Adipocyte (in vitro differentiated cells): ENCODE data around the gene ZNF224.
"Not testable (repeated sequence)": the region's sequence is repeated elsewhere in the genome, so short reads cannot be mapped to it uniquely, and the experiment has no call there.

ENCODE experiments used
- DNase-seq: peaks from one replicate; pipeline ENCODE4 v3.0.0-alpha.2; 2015; ENCODE audit warnings: low read depth
- H3K27me3 ChIP-seq: replicated peaks from 2 replicates; pipeline ENCODE4 v1.7.0; 2013; ENCODE audit warnings: mild to moderate bottlenecking, low read length, moderate library complexity; ENCODE audit not compliant: control insufficient read depth, insufficient read depth
- H3K36me3 ChIP-seq: 2 replicates; pipeline ENCODE4 v1.7.0; 2013; ENCODE audit warnings: low read length, mild to moderate bottlenecking, moderate library complexity; ENCODE audit not compliant: control insufficient read depth, insufficient read depth, severe bottlenecking
- H3K4me1 ChIP-seq: 2 replicates; pipeline ENCODE4 v1.7.0; 2013; ENCODE audit warnings: mild to moderate bottlenecking, low read length, moderate library complexity; ENCODE audit not compliant: control insufficient read depth, insufficient read depth
- H3K4me3 ChIP-seq: 2 replicates; pipeline ENCODE4 v1.7.0; 2013; ENCODE audit warnings: mild to moderate bottlenecking, low read length, moderate library complexity
- H3K9ac ChIP-seq: 2 replicates; pipeline ENCODE4 v1.7.0; 2013; ENCODE audit warnings: mild to moderate bottlenecking, low read length, moderate library complexity
- H3K9me3 ChIP-seq: 2 replicates; pipeline ENCODE4 v1.7.0; 2013; ENCODE audit warnings: mild to moderate bottlenecking, low read length, moderate library complexity; ENCODE audit not compliant: control insufficient read depth

ZNF224 gene

DNA sequence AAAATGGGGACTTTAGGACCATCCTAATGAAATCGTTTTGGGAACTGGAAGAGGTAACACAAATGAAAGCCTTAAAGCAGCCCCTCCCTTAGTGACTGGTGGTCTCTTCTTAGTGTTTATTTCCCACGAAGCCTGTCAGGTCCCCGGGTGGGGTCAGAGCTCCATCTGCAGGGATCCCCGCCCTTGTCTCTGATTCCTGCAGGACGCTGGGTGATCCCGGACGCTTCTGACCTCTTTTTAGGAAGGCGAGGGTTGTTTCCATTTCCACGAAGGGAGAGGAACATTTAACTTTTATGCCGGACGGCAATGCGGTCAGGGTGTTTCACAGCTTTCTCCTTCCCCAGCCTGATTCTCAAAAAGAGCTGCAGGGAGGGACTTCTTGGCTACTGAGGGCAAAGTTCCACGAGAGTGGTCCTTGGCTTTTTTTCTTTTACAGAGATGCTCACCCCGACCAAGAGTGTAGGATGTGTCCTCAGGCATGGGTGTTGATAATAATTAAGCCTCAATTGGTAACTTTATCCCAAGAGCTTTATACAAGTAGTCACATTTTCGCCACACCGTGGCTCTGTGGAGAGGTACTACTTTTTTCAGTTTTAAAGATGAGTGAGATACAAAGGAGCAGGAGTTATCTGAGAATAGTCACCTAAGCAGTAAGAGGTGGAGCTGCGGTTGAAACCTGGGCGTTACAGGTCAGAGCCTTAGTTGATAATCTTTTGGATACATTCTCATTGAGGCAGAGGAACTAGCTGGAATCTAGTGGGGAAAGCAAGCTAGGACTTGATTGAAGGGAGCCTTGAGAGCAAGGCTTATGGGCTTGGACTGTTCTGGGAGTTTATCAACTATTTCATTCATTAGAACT is 21.4 kb upstream of the ZNF224 start:
- Histone ChIP-seq H3K4me1 (peaks cover 11% of the 10 kb centered on the region), H3K27me3 (no peaks in the 10 kb centered on the region), H3K36me3 (peaks cover 9% of the 10 kb centered on the region), H3K9me3 (peaks cover 12% of the 10 kb centered on the region), H3K4me3 (peak overlapping the region; percentile 90), H3K9ac (peak overlapping the region; percentile 82)
- DNase-seq = peak; percentile 38

DNA sequence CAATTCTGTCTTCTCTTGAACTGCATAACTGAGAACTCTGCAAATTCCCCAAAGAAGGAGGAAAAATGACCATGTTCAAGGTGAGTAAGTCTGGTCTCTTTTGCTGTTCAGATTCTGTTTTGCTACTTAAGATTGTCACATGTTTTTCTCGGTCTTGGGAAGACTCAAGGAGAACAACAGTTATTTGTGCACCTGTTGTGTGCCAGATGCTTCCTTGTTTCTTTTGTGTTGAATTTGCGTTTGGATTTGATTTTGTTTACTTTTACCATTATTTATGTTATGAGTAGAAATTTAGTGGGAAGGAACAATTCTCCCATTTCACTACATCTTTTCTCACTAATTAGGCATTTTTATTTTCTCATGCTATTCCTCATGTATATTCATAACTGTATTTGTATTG is 17.8 kb upstream of the ZNF224 start:
- Histone ChIP-seq H3K27me3 (no peaks in the 10 kb centered on the region), H3K4me1 (peaks cover 9% of the 10 kb centered on the region), H3K9ac (no peak overlapping the region), H3K9me3 (no peaks in the 10 kb centered on the region), H3K36me3 (peaks cover 21% of the 10 kb centered on the region), H3K4me3 (no peak overlapping the region)
- no peak for DNase-seq

GRCh38 chr19:44092108-44092507 is 2.1 kb upstream of the ZNF224 start:
- DNase-seq = no peak
- no peak overlapping the region for H3K9ac ChIP-seq

GRCh38 chr19:44107751-44108150 is 13.6 kb downstream of the ZNF224 start:
- Histone ChIP-seq H3K4me3 (peak overlapping the region; percentile 44), H3K27me3 (no peaks in the 10 kb centered on the region), H3K4me1 (peaks cover 4% of the 10 kb centered on the region), H3K9me3 (peaks cover 41% of the 10 kb centered on the region), H3K36me3 (peaks cover 55% of the 10 kb centered on the region), H3K9ac (no peak overlapping the region)
- no peak for DNase-seq

More at GRCh38 chr19:44092108-44092507, 2.1 kb upstream of the ZNF224 start:
- Histone ChIP-seq H3K27me3 (no peaks in the 10 kb centered on the region), H3K4me3 (no peak overlapping the region), H3K9me3 (no peaks in the 10 kb centered on the region), H3K4me1 (peaks cover 8% of the 10 kb centered on the region), H3K36me3 (peaks cover 13% of the 10 kb centered on the region)

DNA sequence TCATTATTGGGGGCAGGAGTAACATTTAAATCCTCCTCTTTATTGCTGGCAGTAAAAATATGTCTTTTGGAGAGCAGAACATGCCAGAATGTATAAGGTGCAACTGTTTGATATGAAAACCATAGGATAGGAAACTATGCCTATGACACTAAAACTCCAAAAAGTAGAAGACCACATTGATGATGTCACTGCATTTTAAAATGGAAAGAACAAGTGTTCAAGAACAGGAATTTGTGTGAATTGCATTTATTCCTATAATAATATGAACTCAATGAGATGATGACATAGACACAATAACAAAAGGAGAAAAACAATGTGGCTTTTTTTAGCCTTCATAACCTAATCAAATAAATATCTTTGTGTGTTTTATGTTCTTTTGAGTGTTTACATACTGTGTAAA is 15.3 kb downstream of the ZNF224 start:
- H3K4me3 ChIP-seq = no peak overlapping the region

DNA sequence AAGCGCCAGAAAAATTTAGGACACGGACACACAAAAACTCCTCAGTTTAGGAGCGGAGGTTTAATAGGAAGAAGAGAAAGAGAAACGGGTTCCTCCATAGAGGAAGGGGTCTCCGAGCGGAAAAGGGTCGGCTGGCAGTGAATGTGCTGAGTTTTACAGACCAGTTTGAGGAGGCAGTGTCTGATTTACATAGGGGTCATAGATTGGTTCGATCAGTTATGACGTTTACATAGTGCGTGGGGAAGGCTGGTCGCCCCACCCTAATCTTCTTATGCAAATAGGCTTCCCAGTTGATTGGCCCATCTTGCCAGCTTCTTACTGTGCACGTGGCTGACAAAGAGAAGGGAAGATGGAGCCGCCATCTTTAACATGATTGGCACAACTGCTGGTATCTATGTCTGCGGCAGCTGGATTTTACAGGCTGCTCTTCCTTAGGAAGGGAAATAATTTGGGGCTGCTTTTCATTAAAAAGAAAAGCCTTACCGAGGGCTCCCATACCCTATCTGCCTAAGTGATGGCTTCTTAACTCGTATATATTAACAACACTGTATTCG is 17.8 kb downstream of the ZNF224 start:
- no peaks in the 10 kb centered on the region for H3K27me3 ChIP-seq
- DNase-seq = peak; percentile 91
- H3K4me3 ChIP-seq = peak overlapping the region; percentile 95
- H3K9me3 ChIP-seq = peaks cover 17% of the 10 kb centered on the region
- H3K9ac ChIP-seq = peak overlapping the region; percentile 90
- peaks cover 26% of the 10 kb centered on the region for H3K36me3 ChIP-seq
- peaks cover 14% of the 10 kb centered on the region for H3K4me1 ChIP-seq

More for the DNA sequence above, 15.3 kb downstream of the ZNF224 start:
- Histone ChIP-seq H3K27me3 (no peaks in the 10 kb centered on the region), H3K4me1 (peaks cover 9% of the 10 kb centered on the region), H3K9ac (no peak overlapping the region), H3K36me3 (peaks cover 38% of the 10 kb centered on the region), H3K9me3 (peaks cover 36% of the 10 kb centered on the region)
- no peak for DNase-seq

DNA sequence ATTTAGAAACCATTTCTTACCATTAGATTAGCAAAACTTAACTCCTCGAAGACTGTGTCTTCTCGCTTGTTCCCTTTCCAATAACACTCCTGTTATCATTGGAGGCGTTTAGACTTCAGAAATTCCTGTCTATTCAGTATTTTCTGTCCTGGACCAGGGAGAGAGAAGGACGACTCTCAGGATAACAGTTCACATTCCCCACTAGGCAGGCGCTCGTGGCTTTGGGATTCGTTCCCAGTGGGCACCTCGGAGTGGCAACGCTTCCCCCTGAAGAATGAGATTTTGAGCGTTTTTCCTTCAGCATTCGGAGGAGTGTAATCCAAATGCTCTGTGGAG is 18.6 kb downstream of the ZNF224 start:
- peaks cover 14% of the 10 kb centered on the region for H3K4me1 ChIP-seq
- peaks cover 9% of the 10 kb centered on the region for H3K9me3 ChIP-seq
- peak overlapping the region; percentile 95 for H3K4me3 ChIP-seq
- H3K27me3 ChIP-seq = no peaks in the 10 kb centered on the region
- peaks cover 24% of the 10 kb centered on the region for H3K36me3 ChIP-seq
- peak overlapping the region; percentile 90 for H3K9ac ChIP-seq
- DNase-seq = no peak

DNA sequence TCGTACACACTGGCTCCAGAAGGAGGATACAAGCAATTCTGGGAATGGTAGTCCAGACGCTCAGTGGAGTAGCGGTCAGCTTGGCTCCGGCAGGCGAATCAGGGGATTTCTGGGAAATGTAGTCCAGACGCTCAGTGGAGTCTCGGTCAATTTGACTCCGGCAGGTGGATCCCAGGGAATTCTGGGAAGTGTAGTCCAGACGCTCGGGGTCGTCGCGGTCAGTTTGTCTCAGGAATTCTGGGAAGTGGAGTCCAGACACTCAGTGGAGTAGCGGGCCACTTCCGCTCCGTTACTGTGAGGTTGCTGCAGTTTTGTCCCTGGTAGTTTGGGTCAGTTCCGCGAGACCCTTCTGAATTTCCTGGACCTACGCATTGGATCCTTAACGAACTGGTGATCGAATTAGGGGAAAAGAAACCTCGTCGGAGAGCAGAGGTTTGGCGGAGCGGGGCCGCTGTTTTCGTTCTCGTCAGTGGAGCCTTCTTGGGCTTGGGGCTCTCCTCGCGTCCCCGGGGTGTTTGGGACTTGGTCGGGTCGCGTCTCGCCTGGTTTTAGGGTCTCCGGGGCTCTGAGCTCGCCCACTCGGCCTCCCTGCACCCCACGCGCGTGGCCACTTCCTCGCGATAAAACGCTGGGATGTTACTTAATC is 19.1 kb downstream of the ZNF224 start, which contains the start of gene ZNF225:
Gene ZNF225 (plus strand): TSS at position 262 of the 646 bp plus-strand sequence. CDS start 2,429 bp downstream, outside the sequence.
- Histone ChIP-seq H3K9me3 (peaks cover 4% of the 10 kb centered on the region), H3K27me3 (no peaks in the 10 kb centered on the region), H3K4me1 (peaks cover 14% of the 10 kb centered on the region), H3K36me3 (peaks cover 23% of the 10 kb centered on the region), H3K4me3 (peak within 1 kb of the TSS; percentile 95), H3K9ac (peak within 1 kb of the TSS; percentile 90)
- peak; percentile 99 for DNase-seq

DNA sequence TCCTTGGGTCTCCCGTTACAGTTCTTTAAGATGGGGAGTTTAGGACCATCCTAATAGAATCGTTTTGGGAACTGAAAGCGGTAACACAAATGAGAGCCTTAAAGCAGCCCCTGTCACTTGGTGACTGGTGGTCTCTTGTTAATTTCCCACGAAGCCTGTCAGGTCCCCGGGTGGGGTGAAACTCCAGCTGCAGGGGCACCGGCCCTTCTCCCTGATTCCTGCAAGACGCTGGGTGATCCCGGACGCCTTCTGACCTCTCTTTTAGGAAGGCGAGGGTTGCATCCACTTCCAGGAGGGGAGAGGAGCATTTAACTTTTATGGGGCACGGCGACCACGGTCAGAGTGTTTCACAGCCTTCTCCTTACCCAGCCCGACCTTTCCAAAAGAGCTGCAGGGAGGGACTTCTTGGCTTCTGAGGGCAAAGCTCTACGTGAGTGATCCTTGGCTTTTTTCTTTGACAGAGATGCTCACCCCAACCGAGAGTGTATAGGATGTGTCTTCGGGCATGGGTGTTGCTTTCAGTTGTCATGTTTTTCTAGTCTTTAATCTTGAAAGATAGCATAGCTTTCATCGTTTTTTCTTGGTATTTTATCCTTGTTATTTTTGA is 19.7 kb downstream of the ZNF224 start:
- DNase-seq = no peak
- peaks cover 23% of the 10 kb centered on the region for H3K36me3 ChIP-seq
- peak overlapping the region; percentile 90 for H3K9ac ChIP-seq
- H3K4me3 ChIP-seq = peak overlapping the region; percentile 95
- peaks cover 14% of the 10 kb centered on the region for H3K4me1 ChIP-seq
- no peaks in the 10 kb centered on the region for H3K27me3 ChIP-seq
- no peaks in the 10 kb centered on the region for H3K9me3 ChIP-seq

DNA sequence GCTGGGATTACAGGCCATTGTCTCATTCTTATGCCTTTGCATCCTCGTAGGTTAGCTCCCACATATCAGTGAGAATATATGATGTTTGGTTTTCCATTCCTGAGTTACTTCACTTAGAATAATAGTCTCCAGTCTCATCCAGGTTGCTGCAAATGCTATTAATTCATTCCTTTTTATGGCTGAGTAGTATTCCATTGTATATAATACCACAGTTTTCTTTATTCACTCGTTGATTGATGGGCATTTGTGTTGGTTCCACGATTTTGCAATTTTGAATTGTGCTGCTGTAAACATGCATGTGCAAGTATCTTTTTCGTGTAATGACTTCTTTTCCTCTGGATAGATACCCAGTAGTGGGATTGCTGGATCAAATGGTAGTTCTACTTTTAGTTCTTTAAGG is 27.0 kb downstream of the ZNF224 start:
- not testable (repeated sequence) for H3K27me3 ChIP-seq, H3K4me1 ChIP-seq, H3K4me3 ChIP-seq, H3K9me3 ChIP-seq, DNase-seq, H3K9ac ChIP-seq
- peaks cover 85% of the 10 kb centered on the region for H3K36me3 ChIP-seq

DNA sequence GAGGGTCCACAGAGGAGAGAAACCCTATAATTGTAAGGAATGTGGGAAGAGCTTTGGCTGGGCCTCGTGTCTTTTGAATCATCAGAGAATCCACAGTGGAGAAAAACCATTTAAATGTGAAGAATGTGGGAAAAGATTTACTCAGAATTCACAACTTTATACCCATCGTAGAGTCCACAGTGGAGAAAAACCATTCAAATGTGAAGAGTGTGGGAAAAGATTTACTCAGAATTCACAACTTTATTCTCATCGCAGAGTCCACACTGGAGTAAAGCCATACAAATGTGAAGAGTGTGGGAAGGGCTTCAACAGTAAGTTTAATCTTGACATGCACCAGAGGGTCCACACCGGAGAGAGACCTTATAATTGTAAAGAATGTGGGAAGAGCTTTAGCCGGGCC is 37.8 kb downstream of the ZNF224 start:
- H3K9me3 ChIP-seq = peaks cover 24% of the 10 kb centered on the region
- H3K4me3 ChIP-seq = peak overlapping the region; percentile 1
- H3K36me3 ChIP-seq = peaks cover 58% of the 10 kb centered on the region
- H3K4me1 ChIP-seq = no peaks in the 10 kb centered on the region
- H3K9ac ChIP-seq = no peak overlapping the region
- no peak for DNase-seq
- no peaks in the 10 kb centered on the region for H3K27me3 ChIP-seq
